Endothelial cell of umbilical vein (primary cell): ENCODE data around the gene ARL11. TPM values are rescaled to one million over a fixed set of nuclear protein-coding genes. Genes with fewer than 3 reads are reported as not detected.

Source experiments
- BruUV-seq: library from RNA; stranded (reverse); fragments of 400-500 nt; replicated peaks from 2 replicates; lab custom pipeline; 2021; lab: Mats Ljungman, UMichigan
- CTCF ChIA-PET: fragments of 300-600, 350-600 bp; sonication (Branson Sonifier 250); formaldehyde crosslinking; loops from one replicate; lab custom pipeline; 2021; ENCODE audit warnings: antibody characterized with exemption, inconsistent platforms; lab: Charles Lee
- POLR2A ChIA-PET: fragments of 300-600, 350-600 bp; sonication (Branson Sonifier 250); formaldehyde crosslinking; loops from one replicate; lab custom pipeline; 2021; ENCODE audit warnings: antibody characterized with exemption, inconsistent platforms; lab: Charles Lee
- DNase-seq: peaks from one replicate; pipeline ENCODE4 v3.0.0-alpha.2; 2011; ENCODE audit warnings: low read depth, low spot score
- FAIRE-seq: peaks from 2 replicates; lab custom pipeline; 2011; peaks lifted over from hg19 to GRCh38; lab: Jason Lieb, UNC
- H2AFZ ChIP-seq: 2 replicates; pipeline ENCODE4 v1.6.0; 2012; ENCODE audit warnings: low read depth, low read length, control low read depth, inconsistent platforms
- H3K27ac ChIP-seq: 2 replicates; pipeline ENCODE4 v1.5.1; 2011; ENCODE audit warnings: low read depth, mild to moderate bottlenecking, control low read depth, low read length, moderate library complexity; ENCODE audit not compliant: insufficient read depth
- H3K27me3 ChIP-seq, 2 experiments: 2 replicates each; pipeline versions ENCODE4 v1.6.0 to v1.6.1; 2011; ENCODE audit warnings: low read length in 2 of 2, mixed read lengths in 1 of 2; ENCODE audit not compliant: control insufficient read depth in 2 of 2, insufficient read depth in 2 of 2
- H3K36me3 ChIP-seq, 2 experiments: 2 replicates in 1 of 2; 3 replicates in 1 of 2; pipeline ENCODE4 v1.5.1; 2011; ENCODE audit warnings: low read length in 2 of 2, mild to moderate bottlenecking in 1 of 2, moderate library complexity in 1 of 2; ENCODE audit not compliant: control insufficient read depth in 2 of 2, insufficient read depth in 2 of 2; ENCODE audit errors: extremely low read depth in 1 of 2
- H3K4me1 ChIP-seq: 3 replicates; pipeline ENCODE4 v1.5.1; 2011; ENCODE audit warnings: mild to moderate bottlenecking, low read length; ENCODE audit not compliant: control insufficient read depth, insufficient read depth; ENCODE audit errors: extremely low read depth
- H3K4me2 ChIP-seq: 2 replicates; pipeline ENCODE4 v1.6.1; 2011; ENCODE audit warnings: low read length, control low read depth, mixed read lengths; ENCODE audit not compliant: insufficient read depth
- H3K4me3 ChIP-seq, 3 experiments: fragments of 200-600 bp in 1 of 3; sonication (generic), shearing (Covaris generic) in 1 of 3; replicated peaks in 1 of 3; 2 replicates each; pipeline ENCODE4 v1.5.1; 2011 to 2016; ENCODE audit warnings: control low read depth in 3 of 3, low read length in 3 of 3, mild to moderate bottlenecking in 2 of 3, inconsistent platforms in 1 of 3, low read depth in 1 of 3, moderate library complexity in 1 of 3; ENCODE audit not compliant: insufficient read depth in 1 of 3
- H3K79me2 ChIP-seq: 2 replicates; pipeline ENCODE4 v1.6.0; 2012; ENCODE audit warnings: low read length, inconsistent platforms; ENCODE audit not compliant: control insufficient read depth, insufficient read depth
- H3K9ac ChIP-seq: replicated peaks from 2 replicates; pipeline ENCODE3; 2011; ENCODE audit warnings: low read length, control low read depth; ENCODE audit not compliant: insufficient read depth; ENCODE audit errors: extremely low read depth
- H3K9me1 ChIP-seq: replicated peaks from 3 replicates; pipeline ENCODE4 v1.6.0; 2011; ENCODE audit warnings: mild to moderate bottlenecking, low read length; ENCODE audit not compliant: control insufficient read depth, insufficient read depth; ENCODE audit errors: extremely low read depth
- H3K9me3 ChIP-seq: replicated peaks from 2 replicates; pipeline ENCODE4 v1.5.1; 2012; ENCODE audit warnings: low read length, inconsistent platforms; ENCODE audit not compliant: control insufficient read depth, insufficient read depth
- H4K20me1 ChIP-seq: replicated peaks from 2 replicates; pipeline ENCODE3; 2011; ENCODE audit warnings: mild to moderate bottlenecking, low read length; ENCODE audit not compliant: control insufficient read depth, insufficient read depth; ENCODE audit errors: extremely low read depth
- EZH2 ChIP-seq: IDR thresholded peaks from 2 replicates; pipeline ENCODE4 v1.6.1; 2012; ENCODE audit warnings: borderline replicate concordance, low read depth, mild to moderate bottlenecking, moderate library complexity, low read length, inconsistent platforms; ENCODE audit not compliant: severe bottlenecking
- FOS ChIP-seq: IDR thresholded peaks from 2 replicates; pipeline ENCODE4 v1.6.1; 2011; ENCODE audit warnings: mild to moderate bottlenecking, low read length, moderate library complexity, borderline replicate concordance; ENCODE audit not compliant: insufficient read depth
- GATA2 ChIP-seq: IDR thresholded peaks from 2 replicates; pipeline ENCODE4 v1.7.0; 2011; ENCODE audit warnings: low read depth, mild to moderate bottlenecking, moderate library complexity, mixed read lengths, low read length; ENCODE audit not compliant: insufficient read length, insufficient read depth
- JUN ChIP-seq: IDR thresholded peaks from 2 replicates; pipeline ENCODE4 v1.6.1; 2011; ENCODE audit warnings: borderline replicate concordance, low read depth; ENCODE audit not compliant: insufficient read length, insufficient read depth
- MYC ChIP-seq: IDR thresholded peaks from one replicate; pipeline ENCODE4 v1.6.1; 2011; ENCODE audit warnings: mild to moderate bottlenecking, low read depth, low read length
- POLR2A ChIP-seq: IDR thresholded peaks from 2 replicates; pipeline ENCODE4 v1.6.1; 2012; ENCODE audit warnings: low read depth, mild to moderate bottlenecking, control low read depth, low read length
- POLR2AphosphoS5 ChIP-seq: IDR thresholded peaks from 2 replicates; pipeline ENCODE4 v1.6.1; 2012; ENCODE audit warnings: low read depth, mild to moderate bottlenecking, control low read depth, low read length, moderate library complexity; ENCODE audit not compliant: insufficient read depth
- dilution Hi-C: fragments of 300-500 bp; cut with MboI; formaldehyde crosslinking; loops from one replicate; pipeline ENCODE4 v1.15.0; 2019; ENCODE audit warnings: low sequenced_read_pairs; ENCODE audit not compliant: extremely low pct_ligation_motif_present
- intact Hi-C: fragments of 100-400 bp; cut with micrococcal nuclease; formaldehyde crosslinking; loops from one replicate; pipeline ENCODE4 v1.10.0; 2022
- polyA plus RNA-seq, 4 experiments: library from polyadenylated mRNA; depleted of rRNA in 3 of 4; stranded (reverse) in 3 of 4; unstranded in 1 of 4; fragments of >200 nt; gene quantifications; 2 replicates each; pipeline versions ENCODE4 v1.2.1 to v1.2.3, GENCODE V29; 2011 to 2012; ENCODE audit warnings: missing spikeins in 1 of 4
- total RNA-seq: library from RNA; stranded (reverse); gene quantifications from 2 replicates; pipeline ENCODE4 v1.2.3, GENCODE V29; 2021
- TF ChIP-seq, protein P1 (sequence below), 2 donors: IDR thresholded peaks; 1 replicate in 1 of 2; 2 replicates in 1 of 2; pipeline ENCODE4 v1.5.1; 2011; ENCODE audit warnings: low read length in 2 of 2, mild to moderate bottlenecking in 2 of 2, moderate library complexity in 2 of 2, control low read depth in 1 of 2, inconsistent platforms in 1 of 2, low read depth in 1 of 2; ENCODE audit not compliant: insufficient read depth in 1 of 2; ENCODE audit errors: extremely low read depth in 1 of 2
- TF ChIP-seq, protein P2 (sequence below): IDR thresholded peaks from 2 replicates; pipeline ENCODE4 v1.6.1; 2011; ENCODE audit not compliant: insufficient read depth, insufficient read length

ARL11 gene
- total and polyA plus RNA-seq, 2 donors (not counting 3 experiments of a cell fraction or from before 2014, with no cell fraction given): 0.06 to 0.20 TPM

DNA sequence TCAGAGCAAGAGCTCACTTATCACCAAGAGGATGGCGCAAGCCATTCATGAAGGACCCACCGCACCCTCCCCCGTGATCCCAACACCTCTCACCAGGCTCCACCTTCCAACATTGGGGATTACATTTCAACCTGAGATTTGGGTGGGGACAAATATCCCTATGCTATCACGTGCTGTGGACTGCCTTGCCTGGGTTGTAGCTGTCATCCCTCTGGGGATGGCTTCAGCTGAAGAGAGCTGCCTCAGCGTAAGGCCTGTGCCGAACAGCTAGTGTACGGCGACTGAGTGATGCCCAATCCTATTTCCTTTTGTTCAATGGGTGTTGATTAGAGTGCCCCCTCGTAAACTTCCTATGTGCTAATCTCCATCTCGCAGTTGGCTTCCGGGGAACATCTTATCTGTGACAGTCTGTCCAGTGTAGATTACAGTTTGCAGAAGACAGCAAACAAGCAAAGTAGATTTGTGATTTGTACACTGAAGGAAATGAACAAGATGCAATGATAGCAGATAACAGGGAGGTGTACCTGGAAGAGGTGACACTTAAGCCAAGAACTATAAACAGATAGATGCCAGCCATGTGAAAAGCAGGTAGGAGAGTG lies 31.2 kb upstream of the ARL11 start:
- TF ChIP-seq, protein P1, sequence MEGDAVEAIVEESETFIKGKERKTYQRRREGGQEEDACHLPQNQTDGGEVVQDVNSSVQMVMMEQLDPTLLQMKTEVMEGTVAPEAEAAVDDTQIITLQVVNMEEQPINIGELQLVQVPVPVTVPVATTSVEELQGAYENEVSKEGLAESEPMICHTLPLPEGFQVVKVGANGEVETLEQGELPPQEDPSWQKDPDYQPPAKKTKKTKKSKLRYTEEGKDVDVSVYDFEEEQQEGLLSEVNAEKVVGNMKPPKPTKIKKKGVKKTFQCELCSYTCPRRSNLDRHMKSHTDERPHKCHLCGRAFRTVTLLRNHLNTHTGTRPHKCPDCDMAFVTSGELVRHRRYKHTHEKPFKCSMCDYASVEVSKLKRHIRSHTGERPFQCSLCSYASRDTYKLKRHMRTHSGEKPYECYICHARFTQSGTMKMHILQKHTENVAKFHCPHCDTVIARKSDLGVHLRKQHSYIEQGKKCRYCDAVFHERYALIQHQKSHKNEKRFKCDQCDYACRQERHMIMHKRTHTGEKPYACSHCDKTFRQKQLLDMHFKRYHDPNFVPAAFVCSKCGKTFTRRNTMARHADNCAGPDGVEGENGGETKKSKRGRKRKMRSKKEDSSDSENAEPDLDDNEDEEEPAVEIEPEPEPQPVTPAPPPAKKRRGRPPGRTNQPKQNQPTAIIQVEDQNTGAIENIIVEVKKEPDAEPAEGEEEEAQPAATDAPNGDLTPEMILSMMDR (IDR thresholded peaks at IDR 0.05; ENCODE audit: extremely low read depth in 1 of 2, insufficient read depth in 1 of 2, low read depth in 1 of 2, low read length in 2 of 2): no peak
- TF ChIP-seq MYC (no peak), GATA2 (no peak), POLR2AphosphoS5 (no peak), JUN (no peak), FOS (no peak), POLR2A (no peak), EZH2 (no peak)
- TF ChIP-seq, protein P2, sequence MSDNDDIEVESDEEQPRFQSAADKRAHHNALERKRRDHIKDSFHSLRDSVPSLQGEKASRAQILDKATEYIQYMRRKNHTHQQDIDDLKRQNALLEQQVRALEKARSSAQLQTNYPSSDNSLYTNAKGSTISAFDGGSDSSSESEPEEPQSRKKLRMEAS: no peak
- Histone ChIP-seq H2AFZ (no peak overlapping the region), H3K27ac (no peak overlapping the region), H3K27me3 (no peaks in the 10 kb centered on the region), H3K4me1 (no peaks in the 10 kb centered on the region), H4K20me1 (no peaks in the 10 kb centered on the region), H3K9me3 (no peaks in the 10 kb centered on the region), H3K36me3 (no peaks in the 10 kb centered on the region), H3K9me1 (no peaks in the 10 kb centered on the region), H3K4me3 (no peak overlapping the region), H3K79me2 (no peaks in the 10 kb centered on the region), H3K4me2 (no peak overlapping the region), H3K9ac (no peak overlapping the region)
- dilution Hi-C loops: no loop called here
- ChIA-PET POLR2A (no interaction called here), CTCF (interaction anchor here (0.5 to 1.8 kb wide), 2 partner anchors 10 to 35 kb away, joined by 3 to 9 read pairs; no protein-coding TSS in a partner anchor)
- no TSS peak for BruUV-seq
- FAIRE-seq (no peak), DNase-seq (no peak)
- intact Hi-C loops: no loop called here
